Esophagus mucosa (tissue), 1 donor: ENCODE data around the gene LRRC8E. TPM values are rescaled to one million over a fixed set of nuclear protein-coding genes. Genes with fewer than 3 reads are reported as not detected.

ENCODE experiments used
- ATAC-seq: fragments of 200-7000 bp; cut with Tn5 transposase; one replicate; pipeline ENCODE4 v1.9.1; 2020
- total RNA-seq: library from RNA; stranded (reverse); gene quantifications from one replicate; pipeline ENCODE4 v1.2.4, GENCODE V29; 2023
- donor health status: DM: yes; HTN: yes; CAD: no.

The LRRC8E gene
- total RNA-seq, 1 donor from 2014 or later, result 11.6 TPM

- ATAC-seq, result no peak
Measured at GRCh38 chr19:7932276-7932929, 44.1 kb downstream of the LRRC8E start.

DNA sequence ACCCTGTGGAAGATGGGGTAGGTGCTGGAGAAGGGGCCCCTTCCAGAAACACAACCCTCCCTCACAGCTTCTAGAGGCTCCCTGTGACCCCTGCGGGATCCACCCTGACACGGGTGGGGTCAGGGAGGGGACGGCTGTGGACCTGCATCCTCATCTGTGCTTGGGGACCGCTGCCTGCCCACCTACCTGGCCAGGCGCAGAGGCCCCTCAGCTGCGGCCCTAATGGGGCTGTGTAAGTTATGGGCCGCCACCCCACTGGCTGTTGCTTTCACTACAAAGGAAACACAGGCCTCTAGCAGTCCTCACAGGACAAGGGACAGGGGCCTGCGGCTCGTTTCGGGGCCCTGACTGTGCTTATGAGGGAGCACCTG lies 44.6 kb downstream of the LRRC8E start:
- ATAC-seq, result no peak

DNA sequence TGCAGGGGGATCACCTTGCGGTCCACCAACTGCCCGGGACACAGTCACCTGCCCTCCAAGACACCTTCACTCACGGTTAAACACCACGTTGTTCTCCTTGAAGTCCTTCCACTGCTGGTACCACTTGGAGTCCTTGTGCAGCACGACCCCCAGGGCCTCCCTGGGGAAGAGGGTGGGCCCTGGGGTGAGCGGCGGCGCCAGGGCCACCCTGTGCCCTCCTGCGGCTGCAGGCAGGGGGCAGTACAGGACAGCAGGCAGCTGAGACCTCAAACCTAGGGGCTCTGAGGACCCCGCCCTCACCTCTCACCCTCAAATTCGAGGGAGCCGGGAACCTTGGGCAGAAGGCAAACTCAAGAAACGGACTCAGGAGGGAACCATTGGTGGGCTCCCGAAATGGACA lies 45.1 kb downstream of the LRRC8E start:
- no peak for ATAC-seq

GRCh38 chr19:7933828-7934725 lies 45.8 kb downstream of the LRRC8E start:
- no peak for ATAC-seq

- no peak for ATAC-seq
Measured at GRCh38 chr19:7934766-7935165, 46.5 kb downstream of the LRRC8E start.

DNA sequence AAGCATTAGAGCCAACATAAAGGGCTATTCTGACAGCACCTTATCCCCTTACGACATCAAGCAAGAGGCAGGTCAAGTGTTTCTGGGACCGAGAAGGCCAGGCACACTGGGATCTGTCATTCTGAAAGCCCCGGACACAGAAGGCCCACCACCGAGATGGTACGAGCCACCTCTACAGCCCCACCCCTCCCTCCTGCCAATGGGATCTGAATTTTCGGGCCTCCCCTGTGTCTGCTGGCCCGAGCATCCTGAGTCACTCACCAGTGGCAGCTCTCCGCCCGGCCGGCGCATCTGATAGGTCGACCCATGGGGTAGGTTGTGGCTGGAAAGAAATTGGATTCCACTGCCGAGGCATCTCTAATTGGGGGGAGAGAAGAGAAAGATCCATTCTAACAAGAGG lies 52.5 kb downstream of the LRRC8E start:
- no peak for ATAC-seq

- ATAC-seq, result no peak
Measured at GRCh38 chr19:7941895-7942596, 53.7 kb downstream of the LRRC8E start.

DNA sequence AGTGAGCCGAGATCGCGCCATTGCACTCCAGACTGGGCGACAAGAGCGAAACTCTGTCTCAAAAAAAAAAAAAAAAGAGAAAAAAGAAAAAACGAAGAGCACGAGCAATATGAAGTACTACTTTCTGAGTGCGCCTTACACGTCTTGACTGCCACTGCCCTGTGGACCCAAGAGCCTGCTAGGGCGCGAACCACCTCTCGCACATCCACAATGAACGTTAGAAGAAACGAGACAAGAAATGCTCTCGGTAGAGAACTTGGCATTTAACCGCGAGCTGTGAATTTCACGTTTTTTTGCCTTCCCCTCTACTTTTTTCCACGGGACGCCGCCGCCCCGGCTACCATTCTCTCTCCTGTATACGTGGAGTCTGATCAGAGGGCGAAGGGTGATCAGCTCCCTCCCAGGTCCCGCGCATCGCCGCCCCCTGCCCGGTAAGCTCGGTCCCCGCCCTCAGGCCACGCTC lies 54.7 kb downstream of the LRRC8E start:
- no peak for ATAC-seq

DNA sequence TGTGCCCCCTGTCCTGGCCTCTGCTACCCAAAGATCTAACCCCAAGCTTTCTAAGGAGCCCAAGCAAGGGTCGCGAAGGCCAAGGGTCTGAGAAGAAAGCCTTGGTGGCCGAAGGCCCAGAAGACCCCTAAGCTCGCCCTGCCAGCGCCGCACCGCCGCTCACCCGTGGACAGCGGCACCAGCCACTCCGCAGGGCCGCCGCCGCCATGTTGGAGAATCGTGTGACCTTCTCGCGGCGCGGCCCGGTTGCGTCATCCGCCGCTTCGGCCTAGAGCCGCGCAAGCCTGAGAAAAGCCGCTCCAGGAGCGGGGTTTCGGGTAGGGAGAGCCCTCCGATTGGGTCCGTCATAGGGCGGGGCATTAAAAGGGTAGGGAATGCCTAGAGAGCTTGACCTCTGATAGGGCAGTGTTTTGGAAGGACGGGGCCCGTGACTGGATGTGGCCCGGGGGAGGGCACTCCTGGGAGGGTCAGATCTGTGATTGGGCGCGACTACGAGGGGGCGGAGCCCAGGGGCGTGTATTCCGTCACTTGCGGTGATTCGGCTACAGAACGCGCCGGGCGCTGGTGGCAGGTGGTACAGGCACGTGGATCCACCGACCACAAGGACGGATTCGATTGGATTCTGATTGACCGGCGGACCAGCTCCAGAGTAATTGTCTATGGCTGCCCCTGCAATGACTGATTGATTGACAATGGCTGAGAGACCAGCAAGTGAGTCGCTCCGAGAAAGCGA lies 55.3 kb downstream of the LRRC8E start, which contains the start of gene TIMM44:
TIMM44 (minus strand) TSS at position 223 of the 733 bp plus-strand sequence; CDS start at position 208, 15 bp downstream.
- ATAC-seq, result peak; percentile 99

GRCh38 chr19:7944177-7944761 lies 56.0 kb downstream of the LRRC8E start:
- peak; percentile 39 for ATAC-seq

GRCh38 chr19:7947939-7948338 lies 59.6 kb downstream of the LRRC8E start:
- ATAC-seq, result no peak

Other genes starting within 250 kb of the LRRC8E start
- not detected for gene RETN, start 219.5 kb upstream of the LRRC8E start, total RNA-seq
- gene MCEMP1, start 211.4 kb upstream of the LRRC8E start, total RNA-seq, result 0.24 TPM
- gene TRAPPC5, start 207.7 kb upstream of the LRRC8E start, total RNA-seq, result 127 TPM
- gene FCER2, start 186.4 kb upstream of the LRRC8E start, total RNA-seq, result 0.20 TPM
- gene CLEC4G, start 156.4 kb upstream of the LRRC8E start, total RNA-seq, result not detected
- 0.32 TPM for gene CD209, start 141.0 kb upstream of the LRRC8E start, total RNA-seq
- gene CLEC4M, start 125.3 kb upstream of the LRRC8E start, total RNA-seq, result not detected
- 9.6 TPM for gene EVI5L, start 58.3 kb upstream of the LRRC8E start, total RNA-seq
- 0.04 TPM for gene PRR36, start 14.1 kb upstream of the LRRC8E start, total RNA-seq
- 15.4 TPM for gene MAP2K7, start 15.4 kb downstream of the LRRC8E start, total RNA-seq
- gene TGFBR3L, start 26.3 kb downstream of the LRRC8E start, total RNA-seq, result 0.72 TPM
- 7.9 TPM for gene SNAPC2, start 31.8 kb downstream of the LRRC8E start, total RNA-seq
- not detected for gene CTXN1, start 37.6 kb downstream of the LRRC8E start, total RNA-seq
- 43.8 TPM for gene TIMM44, start 55.2 kb downstream of the LRRC8E start, total RNA-seq
- gene ELAVL1, start 117.1 kb downstream of the LRRC8E start, total RNA-seq, result 48.7 TPM
- gene CCL25, start 164.2 kb downstream of the LRRC8E start, total RNA-seq, result not detected